ENCODE results near the gene SSBP4.

DNA sequence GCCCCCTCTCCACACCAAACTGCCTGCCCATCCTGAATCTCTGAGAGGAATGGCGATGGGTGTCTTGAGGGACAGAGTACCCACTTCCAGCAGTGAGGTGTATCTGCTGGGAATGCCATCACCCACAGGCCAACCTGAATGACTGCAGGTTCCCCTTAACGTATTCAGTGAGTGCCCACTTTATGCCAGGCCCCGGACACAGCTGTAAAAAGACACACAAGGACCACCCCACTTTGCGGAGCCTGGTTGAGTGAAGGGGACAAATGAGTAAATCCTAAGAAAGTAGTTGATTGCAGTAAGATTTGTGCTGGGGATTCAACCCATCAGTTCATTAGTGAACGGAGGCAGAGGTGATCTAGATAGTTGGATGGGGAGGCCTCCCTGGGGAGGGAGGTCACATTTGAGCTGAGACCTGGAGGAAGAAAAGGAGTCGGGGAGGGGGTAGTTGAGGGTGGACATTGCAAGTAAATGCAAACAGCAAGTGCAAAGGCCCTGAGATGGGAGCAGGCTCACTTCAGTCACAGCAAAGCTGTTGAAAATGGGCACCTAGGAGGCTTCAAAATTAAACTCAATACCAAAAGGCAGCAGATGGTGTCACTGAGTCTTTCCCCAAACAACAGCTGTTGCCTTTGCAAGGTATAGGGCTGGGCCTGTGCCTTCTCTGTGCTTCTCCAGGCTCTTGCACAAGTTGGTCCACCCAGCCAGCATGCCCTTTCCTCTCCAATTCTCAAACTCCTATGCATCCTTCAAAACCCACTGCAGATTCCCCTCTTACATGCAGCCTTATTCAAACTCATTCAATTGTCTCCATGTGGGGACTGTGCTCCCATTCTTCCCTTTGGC is 28.9 kb upstream of the SSBP4 start:
- TF ChIP-seq NRF1 (IDR thresholded peaks at IDR 0.05; ENCODE audit: low read depth, low read length) (no peak), POLR2AphosphoS5 (IDR thresholded peaks at IDR 0.05; ENCODE audit: low read depth, low read length) (no peak), EZH2 (IDR thresholded peaks at IDR 0.05; ENCODE audit: low read depth, low read length, severe bottlenecking) (no peak)

All from H1 (cell line).